HepG2 (cell line): ENCODE measurements around the gene BBS9. TPM values are rescaled to one million over a fixed set of nuclear protein-coding genes. Genes with fewer than 3 reads are reported as not detected.

ENCODE experiments used
- CEBPZ ChIP-seq: IDR thresholded peaks from 2 replicates; pipeline ENCODE4 v1.6.1; 2012; ENCODE audit warnings: low read length, improper control_type of control experiment
- HNF4A ChIP-seq: sonication (generic); formaldehyde crosslinking; IDR thresholded peaks from 2 replicates; pipeline ENCODE4 v1.4.0; 2020; ENCODE audit warnings: missing genetic modification reagents
- RBFOX2 ChIP-seq: fragments of 200-400 bp; formaldehyde crosslinking; IDR thresholded peaks from 2 replicates; pipeline ENCODE4 v1.6.1; 2017; ENCODE audit warnings: low read depth, mild to moderate bottlenecking, low read length
- TCF7L2 ChIP-seq: IDR thresholded peaks from 2 replicates; pipeline ENCODE4 v1.6.1; 2011; ENCODE audit warnings: mild to moderate bottlenecking, low read depth, low read length, moderate library complexity
- THAP7 ChIP-seq: sonication (generic); formaldehyde crosslinking; IDR thresholded peaks from 2 replicates; pipeline ENCODE4 v1.8.1; 2023; ENCODE audit warnings: mild to moderate bottlenecking, missing genetic modification reagents
- polyA plus RNA-seq, 8 experiments: library from polyadenylated mRNA; depleted of rRNA in 3 of 8; stranded (reverse) in 7 of 8; unstranded in 1 of 8; fragments of >200 nt; fragmentation: Illumina TruSeq in 4 of 8; extraction: Trizol in 4 of 8; gene quantifications; 2 replicates each; pipeline versions ENCODE4 v1.2.1 to v1.2.3, GENCODE V29; 2011 to 2016; ENCODE audit warnings: low read depth in 4 of 8, missing spikeins in 1 of 8, mixed read lengths in 1 of 8; ENCODE audit not compliant: insufficient read depth in 1 of 8
- total RNA-seq, 5 experiments: library from RNA; depleted of rRNA; stranded (reverse); fragments of >200 nt; fragmentation: Illumina TruSeq; extraction: Trizol; gene quantifications; 2 replicates each; pipeline ENCODE4 v1.2.3, GENCODE V29; 2016; ENCODE audit warnings: low read depth in 1 of 5
- TF ChIP-seq, protein P1 (sequence below): sonication (generic); formaldehyde crosslinking; IDR thresholded peaks from 2 replicates; pipeline ENCODE4 v1.4.0; 2020; ENCODE audit warnings: missing genetic modification reagents

The BBS9 gene
- total and polyA plus RNA-seq, 2 of the 13 experiments (the other 11 are each of a cell fraction or from before 2014, with no cell fraction given), result 5.1 to 7.8 TPM

DNA sequence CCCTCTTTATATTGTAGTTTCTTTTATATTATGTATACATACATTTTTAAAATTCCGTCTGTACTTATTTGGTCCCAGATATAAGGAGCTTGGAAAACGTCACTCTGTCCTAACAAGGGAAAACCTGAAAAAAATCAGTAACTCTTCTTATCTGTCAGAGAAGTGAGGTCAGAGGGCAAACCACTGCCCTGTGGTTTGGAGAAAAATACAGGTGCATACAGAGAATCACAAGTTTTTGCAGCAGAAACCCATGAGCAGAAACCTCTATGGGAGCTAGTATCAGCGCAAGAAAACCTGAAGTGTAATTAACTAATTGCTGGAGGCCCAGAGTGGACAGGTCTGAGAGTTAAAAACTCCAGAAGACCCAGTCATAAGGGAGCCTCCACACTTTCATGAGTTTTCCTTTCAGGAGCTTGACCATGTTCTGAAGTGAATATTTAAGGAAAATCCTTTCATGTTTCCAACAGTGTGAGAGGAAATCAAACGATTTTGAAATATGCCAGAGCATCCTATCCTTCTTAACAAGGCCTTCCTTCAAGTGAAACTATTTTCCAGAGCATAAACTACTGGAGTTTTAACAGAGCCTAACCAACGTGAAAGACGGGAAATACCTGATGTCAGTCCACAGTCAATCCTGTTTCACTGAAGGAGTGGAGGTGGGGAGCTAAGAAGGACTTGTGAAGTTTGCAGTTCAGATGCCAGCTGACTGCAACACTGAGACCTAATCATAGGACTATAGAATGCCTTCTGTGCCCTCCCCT is 485.2 kb downstream of the BBS9 start (continued):
- TF ChIP-seq CEBPZ (no peak), HNF4A (CRISPR knock-in tag) (no peak), RBFOX2 (no peak), TCF7L2 (no peak), THAP7 (CRISPR knock-in tag) (no peak)
- TF ChIP-seq, protein P1, sequence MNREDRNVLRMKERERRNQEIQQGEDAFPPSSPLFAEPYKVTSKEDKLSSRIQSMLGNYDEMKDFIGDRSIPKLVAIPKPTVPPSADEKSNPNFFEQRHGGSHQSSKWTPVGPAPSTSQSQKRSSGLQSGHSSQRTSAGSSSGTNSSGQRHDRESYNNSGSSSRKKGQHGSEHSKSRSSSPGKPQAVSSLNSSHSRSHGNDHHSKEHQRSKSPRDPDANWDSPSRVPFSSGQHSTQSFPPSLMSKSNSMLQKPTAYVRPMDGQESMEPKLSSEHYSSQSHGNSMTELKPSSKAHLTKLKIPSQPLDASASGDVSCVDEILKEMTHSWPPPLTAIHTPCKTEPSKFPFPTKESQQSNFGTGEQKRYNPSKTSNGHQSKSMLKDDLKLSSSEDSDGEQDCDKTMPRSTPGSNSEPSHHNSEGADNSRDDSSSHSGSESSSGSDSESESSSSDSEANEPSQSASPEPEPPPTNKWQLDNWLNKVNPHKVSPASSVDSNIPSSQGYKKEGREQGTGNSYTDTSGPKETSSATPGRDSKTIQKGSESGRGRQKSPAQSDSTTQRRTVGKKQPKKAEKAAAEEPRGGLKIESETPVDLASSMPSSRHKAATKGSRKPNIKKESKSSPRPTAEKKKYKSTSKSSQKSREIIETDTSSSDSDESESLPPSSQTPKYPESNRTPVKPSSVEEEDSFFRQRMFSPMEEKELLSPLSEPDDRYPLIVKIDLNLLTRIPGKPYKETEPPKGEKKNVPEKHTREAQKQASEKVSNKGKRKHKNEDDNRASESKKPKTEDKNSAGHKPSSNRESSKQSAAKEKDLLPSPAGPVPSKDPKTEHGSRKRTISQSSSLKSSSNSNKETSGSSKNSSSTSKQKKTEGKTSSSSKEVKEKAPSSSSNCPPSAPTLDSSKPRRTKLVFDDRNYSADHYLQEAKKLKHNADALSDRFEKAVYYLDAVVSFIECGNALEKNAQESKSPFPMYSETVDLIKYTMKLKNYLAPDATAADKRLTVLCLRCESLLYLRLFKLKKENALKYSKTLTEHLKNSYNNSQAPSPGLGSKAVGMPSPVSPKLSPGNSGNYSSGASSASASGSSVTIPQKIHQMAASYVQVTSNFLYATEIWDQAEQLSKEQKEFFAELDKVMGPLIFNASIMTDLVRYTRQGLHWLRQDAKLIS (CRISPR knock-in tag), result no peak
